HFFc6 (cell line): ENCODE data around the gene NKD2. TPM values are rescaled to one million over a fixed set of nuclear protein-coding genes. Genes with fewer than 3 reads are reported as not detected.

Source experiments
- DNase-seq: peaks from one replicate; pipeline ENCODE4 v3.0.0-alpha.2; 2018
- H3K27ac Mint-ChIP-seq: 2 replicates; pipeline ENCODE4 v1.8.0; 2020; ENCODE audit warnings: mild to moderate bottlenecking, mixed read lengths
- H3K27me3 Mint-ChIP-seq: 2 replicates; pipeline ENCODE4 v1.8.0; 2021; ENCODE audit warnings: mild to moderate bottlenecking, moderate library complexity, mixed read lengths; ENCODE audit not compliant: insufficient read depth
- H3K36me3 Mint-ChIP-seq: 2 replicates; pipeline ENCODE4 v1.8.0; 2021; ENCODE audit warnings: low read depth, mixed read lengths
- H3K4me1 Mint-ChIP-seq: 2 replicates; pipeline ENCODE4 v1.8.0; 2020; ENCODE audit warnings: low read depth, mixed read lengths
- H3K4me3 Mint-ChIP-seq: 2 replicates; pipeline ENCODE4 v1.8.0; 2020; ENCODE audit warnings: mild to moderate bottlenecking, moderate library complexity, mixed read lengths
- H3K9me3 Mint-ChIP-seq: 2 replicates; pipeline ENCODE4 v1.8.0; 2020; ENCODE audit warnings: mild to moderate bottlenecking, mixed read lengths
- CTCF ChIP-seq: fragments of 200-600 bp; sonication (generic); IDR thresholded peaks from 2 replicates; pipeline ENCODE4 v1.5.0; 2021; ENCODE audit warnings: antibody characterized with exemption, mild to moderate bottlenecking
- total RNA-seq, 6 experiments: library from RNA; stranded (reverse); fragmentation: NEBNext Ultra II Directional; extraction: Animal tissue kit (Norgen Biotek cat#: 25700); gene quantifications; 2 replicates in 1 of 6; 3 replicates in 5 of 6; pipeline ENCODE4 v1.2.3, GENCODE V29; 2021

NKD2 gene
- total RNA-seq, 6 experiments from 2014 or later: not detected

- no peak overlapping the region for H3K27ac Mint-ChIP-seq
- no peak overlapping the region for H3K4me3 Mint-ChIP-seq
- DNase-seq: no peak
- H3K36me3 Mint-ChIP-seq: peaks cover 6% of the 10 kb centered on the region; the same call in 1 of the 2 replicates
- H3K9me3 Mint-ChIP-seq: peaks cover 15% of the 10 kb centered on the region
- no peak for TF ChIP-seq CTCF
- H3K27me3 Mint-ChIP-seq: peaks cover 9% of the 10 kb centered on the region
- H3K4me1 Mint-ChIP-seq: no peaks in the 10 kb centered on the region
Measured at GRCh38 chr5:1032551-1033027, 24.0 kb downstream of the NKD2 start.

GRCh38 chr5:1033178-1033577 lies 24.6 kb downstream of the NKD2 start:
- Mint-ChIP-seq H3K4me3 (no peak overlapping the region), H3K27ac (no peak overlapping the region)
- no peak for TF ChIP-seq CTCF

GRCh38 chr5:1033606-1034420 lies 25.2 kb downstream of the NKD2 start:
- no peak overlapping the region for H3K4me3 Mint-ChIP-seq
- H3K4me1 Mint-ChIP-seq: no peaks in the 10 kb centered on the region
- H3K27me3 Mint-ChIP-seq: peaks cover 11% of the 10 kb centered on the region
- DNase-seq: no peak
- peaks cover 6% of the 10 kb centered on the region; the same call in 1 of the 2 replicates for H3K36me3 Mint-ChIP-seq
- H3K9me3 Mint-ChIP-seq: peaks cover 15% of the 10 kb centered on the region
- no peak for TF ChIP-seq CTCF
- no peak overlapping the region for H3K27ac Mint-ChIP-seq

More at GRCh38 chr5:1033178-1033577, 24.6 kb downstream of the NKD2 start:
- DNase-seq: no peak
- Mint-ChIP-seq H3K9me3 (peaks cover 15% of the 10 kb centered on the region), H3K36me3 (peaks cover 6% of the 10 kb centered on the region; the same call in 1 of the 2 replicates), H3K4me1 (no peaks in the 10 kb centered on the region), H3K27me3 (peaks cover 9% of the 10 kb centered on the region)

- DNase-seq: no peak
- Mint-ChIP-seq H3K9me3 (peaks cover 15% of the 10 kb centered on the region), H3K36me3 (peaks cover 6% of the 10 kb centered on the region; the same call in 1 of the 2 replicates), H3K27ac (no peak overlapping the region), H3K4me1 (no peaks in the 10 kb centered on the region), H3K27me3 (peaks cover 11% of the 10 kb centered on the region), H3K4me3 (no peak overlapping the region)
- no peak for TF ChIP-seq CTCF
Measured at GRCh38 chr5:1034421-1034905, 25.9 kb downstream of the NKD2 start.

- H3K27ac Mint-ChIP-seq: no peak overlapping the region
- DNase-seq: no peak
- H3K4me3 Mint-ChIP-seq: no peak overlapping the region
- peaks cover 18% of the 10 kb centered on the region for H3K9me3 Mint-ChIP-seq
- TF ChIP-seq CTCF: no peak
- H3K4me1 Mint-ChIP-seq: no peaks in the 10 kb centered on the region
- H3K27me3 Mint-ChIP-seq: peaks cover 11% of the 10 kb centered on the region
- H3K36me3 Mint-ChIP-seq: peaks cover 9% of the 10 kb centered on the region; the same call in 1 of the 2 replicates
Measured at GRCh38 chr5:1034986-1035385, 26.4 kb downstream of the NKD2 start.
